PFSK-1 (cell line): Measurements from ENCODE around the gene SLC12A8.

Experiments
- FOXP2 ChIP-seq: optimal IDR thresholded peaks from 2 replicates; pipeline ENCODE3; 2011; ENCODE audit warnings: borderline replicate concordance, control low read depth, inconsistent platforms; ENCODE audit not compliant: insufficient read depth; ENCODE audit errors: extremely low read length, extremely low read depth
- POLR2AphosphoS5 ChIP-seq: IDR thresholded peaks from 2 replicates; pipeline ENCODE4 v1.6.1; 2012; ENCODE audit warnings: low read depth, mild to moderate bottlenecking, control low read depth, low read length, moderate library complexity
- SIN3A ChIP-seq: IDR thresholded peaks from 2 replicates; pipeline ENCODE4 v1.6.1; 2012; ENCODE audit warnings: mild to moderate bottlenecking, low read length, moderate library complexity, borderline replicate concordance; ENCODE audit not compliant: insufficient read depth
- TAF1 ChIP-seq: IDR thresholded peaks from 2 replicates; pipeline ENCODE4 v1.6.1; 2012; ENCODE audit warnings: low read length, control low read depth, borderline replicate concordance; ENCODE audit not compliant: insufficient read depth
- TF ChIP-seq, protein P1 (sequence below), 2 experiments: IDR thresholded peaks; 2 replicates each; pipeline versions ENCODE4 v1.6.1 to v1.8.0; 2011 to 2012; ENCODE audit warnings: low read depth in 2 of 2, low read length in 2 of 2, control low read depth in 1 of 2, inconsistent platforms in 1 of 2, mild to moderate bottlenecking in 1 of 2, moderate library complexity in 1 of 2; ENCODE audit not compliant: insufficient read depth in 1 of 2

The SLC12A8 gene

DNA sequence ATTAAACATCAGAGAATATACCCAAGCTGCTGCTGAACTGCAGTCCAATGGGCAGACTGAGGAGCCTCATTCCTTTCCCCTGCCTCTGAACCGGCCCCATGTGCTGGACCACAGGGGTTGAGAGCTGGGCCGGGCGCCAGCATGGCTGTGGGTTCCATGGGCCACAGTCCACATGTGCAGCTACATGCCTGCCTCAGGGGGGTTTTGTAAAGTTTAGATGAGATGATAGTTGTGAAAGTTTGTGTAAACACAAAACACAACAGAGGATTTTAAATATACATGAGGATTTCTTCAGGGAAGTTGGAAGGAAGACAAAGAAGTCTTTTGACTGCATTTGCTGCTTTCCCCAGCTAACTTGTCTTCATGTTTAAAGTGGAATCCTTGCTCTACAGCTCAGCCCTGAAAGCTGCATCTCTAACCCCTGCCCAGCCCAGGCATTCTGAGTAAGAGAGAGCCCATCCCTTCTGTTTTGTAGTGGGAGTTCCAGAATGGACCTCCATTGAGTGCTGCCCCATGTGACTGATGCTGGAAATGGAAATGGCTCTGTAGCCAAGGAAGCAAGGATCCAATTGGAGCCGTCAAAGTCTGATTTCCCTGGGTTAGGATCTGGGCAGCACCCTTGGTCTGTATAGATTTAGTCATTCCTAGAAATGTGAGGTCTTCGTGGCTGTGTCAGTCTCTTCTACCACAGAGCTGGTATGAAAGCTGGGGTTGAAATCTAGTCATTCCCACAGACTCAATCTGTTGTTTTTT, 17.5 kb downstream of the SLC12A8 start:
- TF ChIP-seq SIN3A (no peak), POLR2AphosphoS5 (no peak), FOXP2 (no peak), TAF1 (no peak)
- TF ChIP-seq, protein P1, sequence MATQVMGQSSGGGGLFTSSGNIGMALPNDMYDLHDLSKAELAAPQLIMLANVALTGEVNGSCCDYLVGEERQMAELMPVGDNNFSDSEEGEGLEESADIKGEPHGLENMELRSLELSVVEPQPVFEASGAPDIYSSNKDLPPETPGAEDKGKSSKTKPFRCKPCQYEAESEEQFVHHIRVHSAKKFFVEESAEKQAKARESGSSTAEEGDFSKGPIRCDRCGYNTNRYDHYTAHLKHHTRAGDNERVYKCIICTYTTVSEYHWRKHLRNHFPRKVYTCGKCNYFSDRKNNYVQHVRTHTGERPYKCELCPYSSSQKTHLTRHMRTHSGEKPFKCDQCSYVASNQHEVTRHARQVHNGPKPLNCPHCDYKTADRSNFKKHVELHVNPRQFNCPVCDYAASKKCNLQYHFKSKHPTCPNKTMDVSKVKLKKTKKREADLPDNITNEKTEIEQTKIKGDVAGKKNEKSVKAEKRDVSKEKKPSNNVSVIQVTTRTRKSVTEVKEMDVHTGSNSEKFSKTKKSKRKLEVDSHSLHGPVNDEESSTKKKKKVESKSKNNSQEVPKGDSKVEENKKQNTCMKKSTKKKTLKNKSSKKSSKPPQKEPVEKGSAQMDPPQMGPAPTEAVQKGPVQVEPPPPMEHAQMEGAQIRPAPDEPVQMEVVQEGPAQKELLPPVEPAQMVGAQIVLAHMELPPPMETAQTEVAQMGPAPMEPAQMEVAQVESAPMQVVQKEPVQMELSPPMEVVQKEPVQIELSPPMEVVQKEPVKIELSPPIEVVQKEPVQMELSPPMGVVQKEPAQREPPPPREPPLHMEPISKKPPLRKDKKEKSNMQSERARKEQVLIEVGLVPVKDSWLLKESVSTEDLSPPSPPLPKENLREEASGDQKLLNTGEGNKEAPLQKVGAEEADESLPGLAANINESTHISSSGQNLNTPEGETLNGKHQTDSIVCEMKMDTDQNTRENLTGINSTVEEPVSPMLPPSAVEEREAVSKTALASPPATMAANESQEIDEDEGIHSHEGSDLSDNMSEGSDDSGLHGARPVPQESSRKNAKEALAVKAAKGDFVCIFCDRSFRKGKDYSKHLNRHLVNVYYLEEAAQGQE (IDR thresholded peaks at IDR 0.05; ENCODE audit: insufficient read depth in 1 of 2, low read depth in 2 of 2, low read length in 2 of 2), result no peak

DNA sequence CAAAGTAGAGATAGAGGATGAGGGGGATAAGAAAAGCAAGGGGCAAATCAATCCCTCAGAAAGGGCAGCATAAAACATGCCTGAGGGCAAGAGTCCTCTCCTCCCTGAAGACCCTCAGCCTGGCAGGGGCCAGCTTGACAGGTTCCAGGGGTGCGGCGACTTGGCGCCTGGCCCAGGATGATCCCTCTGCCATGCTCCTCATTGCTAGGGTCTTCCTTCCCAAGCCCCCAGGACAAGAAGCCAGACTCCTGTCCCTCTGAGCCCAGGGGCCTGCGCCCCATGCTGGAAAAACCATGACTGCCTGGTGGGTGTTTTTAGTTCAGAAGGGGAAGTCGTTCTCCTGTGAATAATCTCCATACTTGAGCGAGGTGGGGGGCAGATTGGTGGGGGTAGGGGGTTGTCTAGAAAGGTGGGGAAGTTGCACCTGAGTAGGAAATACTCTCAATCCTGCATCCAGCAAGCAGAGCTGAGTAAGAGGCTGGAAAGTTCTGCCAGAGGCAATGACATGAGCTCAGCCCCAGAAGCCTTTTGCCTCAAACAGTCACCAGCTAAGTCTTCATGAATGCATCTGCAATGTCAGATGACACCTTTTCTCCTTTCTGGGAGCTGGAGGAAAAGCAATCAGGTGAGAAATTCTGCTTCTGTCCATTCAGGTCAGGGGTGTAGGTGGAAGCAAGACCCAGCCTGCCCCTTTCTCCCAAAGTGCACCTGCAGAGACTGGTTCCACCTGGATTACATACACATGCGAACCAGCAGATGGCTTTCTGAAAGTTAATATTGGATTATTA, 18.3 kb downstream of the SLC12A8 start:
- TF ChIP-seq FOXP2 (no peak), POLR2AphosphoS5 (no peak), TAF1 (no peak), SIN3A (no peak)
- TF ChIP-seq, protein P1 (IDR thresholded peaks at IDR 0.05; ENCODE audit: insufficient read depth in 1 of 2, low read depth in 2 of 2, low read length in 2 of 2), result no peak

DNA sequence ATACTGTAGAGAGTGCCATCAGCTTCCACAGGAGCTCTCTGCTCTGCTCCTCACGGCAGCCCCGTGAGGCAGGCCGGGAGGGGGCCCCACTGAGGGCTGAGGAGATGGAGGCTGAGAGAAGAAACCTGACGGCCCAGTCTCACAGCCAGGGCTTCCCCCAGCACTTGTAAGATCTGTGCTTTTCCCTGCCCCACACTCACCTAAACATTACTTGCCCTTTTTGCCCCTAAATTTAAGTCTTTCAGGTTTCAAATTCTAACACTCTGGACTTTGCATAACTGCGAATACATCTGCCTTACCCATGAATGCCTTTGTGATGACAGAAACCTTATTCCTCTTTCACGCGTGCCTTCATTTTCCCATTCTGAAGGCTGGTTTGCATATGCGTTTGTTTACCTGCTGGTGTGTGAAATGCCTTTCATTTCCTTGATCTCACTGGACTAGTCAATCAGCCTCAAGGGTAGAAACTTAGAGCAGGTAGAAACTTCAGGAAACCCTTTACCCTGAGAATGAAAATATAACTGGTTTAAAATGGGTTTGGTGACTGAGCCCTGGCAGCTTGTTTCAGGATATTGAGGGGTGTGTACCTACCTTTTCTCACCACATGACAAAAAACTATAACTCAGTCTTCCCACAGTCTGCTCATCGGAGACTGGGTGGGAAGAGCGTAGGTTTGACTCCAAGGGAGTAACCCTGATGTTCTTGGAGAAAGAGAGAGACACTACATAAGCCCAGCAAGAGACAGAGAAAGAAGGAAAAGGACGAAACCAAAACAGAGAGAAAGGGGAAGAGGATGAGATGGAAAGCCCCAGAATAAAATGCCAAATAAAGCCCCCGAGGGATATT, 20.1 kb downstream of the SLC12A8 start:
- TF ChIP-seq TAF1, result no peak
- no peak for TF ChIP-seq FOXP2
- TF ChIP-seq SIN3A, result no peak
- TF ChIP-seq, protein P1 (IDR thresholded peaks at IDR 0.05; ENCODE audit: insufficient read depth in 1 of 2, low read depth in 2 of 2, low read length in 2 of 2), result no peak
- no peak for TF ChIP-seq POLR2AphosphoS5

DNA sequence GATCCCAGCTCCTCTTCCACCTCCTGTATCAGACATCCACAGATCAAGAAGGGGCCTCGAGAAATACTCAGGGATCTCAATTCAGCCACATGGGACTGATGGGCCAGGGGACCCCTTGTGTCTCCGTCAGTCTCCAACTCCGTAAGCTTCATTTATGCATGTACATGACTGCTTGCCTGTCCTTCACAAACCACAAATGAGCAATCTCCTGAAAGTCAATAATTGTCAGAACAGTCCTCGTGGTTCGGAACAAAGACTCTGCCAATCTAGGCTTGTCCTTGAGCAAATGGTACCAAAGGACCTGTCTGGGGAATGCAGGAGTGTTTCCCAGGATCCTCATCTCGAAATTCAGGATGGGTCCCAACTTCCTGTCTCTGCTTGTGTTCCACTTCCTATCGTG, 20.8 kb downstream of the SLC12A8 start:
- TF ChIP-seq POLR2AphosphoS5 (no peak), FOXP2 (no peak), TAF1 (no peak), SIN3A (no peak)
- TF ChIP-seq, protein P1 (IDR thresholded peaks at IDR 0.05; ENCODE audit: insufficient read depth in 1 of 2, low read depth in 2 of 2, low read length in 2 of 2), result no peak
